HG02981 (cell line): ENCODE data around the gene MAB21L4.

Experiments used
- ATAC-seq: cut with Tn5 transposase; IDR thresholded peaks from one replicate; pipeline ENCODE4 v1.9.1; 2021; ENCODE audit warnings: mild to moderate bottlenecking, moderate library complexity; ENCODE audit not compliant: unreplicated experiment

The MAB21L4 gene

GRCh38 chr2:240869109-240869955 is 26.6 kb downstream of the MAB21L4 start:
- no peak for ATAC-seq

GRCh38 chr2:240868286-240869108 is 27.5 kb downstream of the MAB21L4 start, which contains the start of gene AGXT:
TSS of gene AGXT (plus strand) at chr2:240868824. CDS start at chr2:240868866, 42 bp downstream.
- no peak for ATAC-seq

GRCh38 chr2:240865391-240865790 is 30.6 kb downstream of the MAB21L4 start:
- ATAC-seq: no peak

GRCh38 chr2:240864475-240864874 is 31.5 kb downstream of the MAB21L4 start:
- ATAC-seq: no peak

GRCh38 chr2:240861547-240861946 is 34.4 kb downstream of the MAB21L4 start:
- ATAC-seq: no peak

GRCh38 chr2:240858871-240859270 is 37.1 kb downstream of the MAB21L4 start:
- no peak for ATAC-seq

GRCh38 chr2:240858321-240858720 is 37.6 kb downstream of the MAB21L4 start:
- no peak for ATAC-seq

- no peak for ATAC-seq
Measured at GRCh38 chr2:240857039-240858008, 38.6 kb downstream of the MAB21L4 start.

- ATAC-seq: no peak
Measured at GRCh38 chr2:240856151-240856980, 39.6 kb downstream of the MAB21L4 start.

- ATAC-seq: no peak
Measured at GRCh38 chr2:240855670-240856069, 40.3 kb downstream of the MAB21L4 start.

- ATAC-seq: no peak
Measured at GRCh38 chr2:240852671-240853314, 43.2 kb downstream of the MAB21L4 start.

- ATAC-seq: peak; percentile 48
Measured at GRCh38 chr2:240851078-240851991, 44.6 kb downstream of the MAB21L4 start.

- no peak for ATAC-seq
Measured at GRCh38 chr2:240850756-240851077, 45.2 kb downstream of the MAB21L4 start.

GRCh38 chr2:240850026-240850425 is 45.9 kb downstream of the MAB21L4 start:
- no peak for ATAC-seq

GRCh38 chr2:240848900-240849680 is 46.9 kb downstream of the MAB21L4 start:
- ATAC-seq: no peak

GRCh38 chr2:240847817-240848216 is 48.1 kb downstream of the MAB21L4 start:
- ATAC-seq: no peak

- ATAC-seq: no peak
Measured at GRCh38 chr2:240846873-240847595, 48.9 kb downstream of the MAB21L4 start.
